Upper lobe of right lung (tissue), 1 donor: ENCODE data around the gene PRR15. TPM values are rescaled to one million over a fixed set of nuclear protein-coding genes. Genes with fewer than 3 reads are reported as not detected.

Source experiments
- ATAC-seq: fragments of 200-7000 bp; cut with Tn5 transposase; one replicate; pipeline ENCODE4 v1.9.1; 2020; ENCODE audit warnings: mild to moderate bottlenecking, moderate library complexity
- DNase-seq: peaks from one replicate; pipeline ENCODE4 v3.0.0-alpha.2; 2020
- H3K27ac ChIP-seq: fragments of 200-600 bp; one replicate; pipeline ENCODE4 v1.8.0; 2022
- H3K27me3 ChIP-seq: fragments of 200-600 bp; one replicate; pipeline ENCODE4 v1.8.0; 2022; ENCODE audit warnings: mild to moderate bottlenecking
- H3K36me3 ChIP-seq: fragments of 200-600 bp; one replicate; pipeline ENCODE4 v1.8.0; 2022
- H3K4me1 ChIP-seq: fragments of 200-600 bp; one replicate; pipeline ENCODE4 v1.8.0; 2022
- H3K4me3 ChIP-seq: fragments of 200-600 bp; one replicate; pipeline ENCODE4 v1.8.0; 2022; ENCODE audit warnings: mild to moderate bottlenecking
- H3K9me3 ChIP-seq: fragments of 200-600 bp; one replicate; pipeline ENCODE4 v1.8.0; 2022
- CTCF ChIP-seq: fragments of 200-600 bp; IDR thresholded peaks from one replicate; pipeline ENCODE4 v1.8.0; 2022; ENCODE audit warnings: antibody characterized with exemption
- intact Hi-C: fragments of 100-400 bp; cut with DNase I; formaldehyde crosslinking; loops from one replicate; pipeline ENCODE4 v1.11.0; 2022
- total RNA-seq: library from RNA; stranded (reverse); fragmentation: NEBNext Ultra II Directional; extraction: Animal tissue kit (Norgen Biotek cat#: 25700); gene quantifications from one replicate; pipeline ENCODE4 v1.2.1, GENCODE V29; 2021
- donor health status: DM: no; HTN: yes; CAD: no; lungs with severe emphysema.

The PRR15 gene
- total RNA-seq, 1 donor from 2014 or later: 2.1 TPM

- intact Hi-C loops: no loop called here
- H3K4me3 ChIP-seq: no peak overlapping the region
- no peaks in the 10 kb centered on the region for H3K36me3 ChIP-seq
- TF ChIP-seq CTCF: no peak
- no peak for ATAC-seq
- DNase-seq: no peak
- no peaks in the 10 kb centered on the region for H3K27me3 ChIP-seq
- H3K27ac ChIP-seq: no peak overlapping the region
- no peaks in the 10 kb centered on the region for H3K9me3 ChIP-seq
- no peaks in the 10 kb centered on the region for H3K4me1 ChIP-seq
These were observed 46.5 kb downstream of the PRR15 start for GRCh38 chr7:29610086-29610485.

- Histone ChIP-seq H3K9me3 (no peaks in the 10 kb centered on the region), H3K4me3 (no peak overlapping the region), H3K27ac (no peak overlapping the region), H3K36me3 (no peaks in the 10 kb centered on the region), H3K27me3 (peaks cover under 1% of the 10 kb centered on the region), H3K4me1 (no peaks in the 10 kb centered on the region)
- ATAC-seq (no peak), DNase-seq (no peak)
- TF ChIP-seq CTCF: no peak
- intact Hi-C loops: no loop called here
These were observed 48.4 kb downstream of the PRR15 start for GRCh38 chr7:29611941-29612544.

- Histone ChIP-seq H3K4me3 (no peak overlapping the region), H3K9me3 (no peaks in the 10 kb centered on the region), H3K36me3 (no peaks in the 10 kb centered on the region), H3K27ac (no peak overlapping the region), H3K4me1 (no peaks in the 10 kb centered on the region), H3K27me3 (peaks cover 3% of the 10 kb centered on the region)
- TF ChIP-seq CTCF: no peak
- intact Hi-C loops: no loop called here
- ATAC-seq: no peak
- DNase-seq: no peak
These were observed 49.0 kb downstream of the PRR15 start for GRCh38 chr7:29612596-29612995.

GRCh38 chr7:29613100-29613499, 49.5 kb downstream of the PRR15 start:
- intact Hi-C loops: no loop called here
- Histone ChIP-seq H3K9me3 (no peaks in the 10 kb centered on the region), H3K27me3 (peaks cover 3% of the 10 kb centered on the region), H3K4me3 (no peak overlapping the region), H3K4me1 (no peaks in the 10 kb centered on the region), H3K36me3 (no peaks in the 10 kb centered on the region), H3K27ac (no peak overlapping the region)
- ATAC-seq (no peak), DNase-seq (no peak)
- TF ChIP-seq CTCF: no peak

GRCh38 chr7:29614229-29614628, 50.6 kb downstream of the PRR15 start:
- ATAC-seq: no peak
- Histone ChIP-seq H3K4me3 (no peak overlapping the region), H3K36me3 (no peaks in the 10 kb centered on the region), H3K27ac (no peak overlapping the region), H3K27me3 (peaks cover 3% of the 10 kb centered on the region), H3K9me3 (no peaks in the 10 kb centered on the region), H3K4me1 (no peaks in the 10 kb centered on the region)
- no peak for DNase-seq
- TF ChIP-seq CTCF: no peak
- intact Hi-C loops: no loop called here

Other genes with a start within 250 kb of the PRR15 start
- 0.67 TPM for gene WIPF3, start 242.7 kb downstream of the PRR15 start, total RNA-seq